Amygdala (tissue), 56 donors: ENCODE data around the gene ECEL1.
"Not testable (repeated sequence)": the region's sequence is repeated elsewhere in the genome, so short reads cannot be mapped to it uniquely, and the experiment has no call there.

Experiments used
- DNase-seq, 56 donors: peaks; one replicate each; lab custom pipeline; 2025; lab: John Stamatoyannopoulos, UW

The ECEL1 gene

GRCh38 chr2:232434563-232435374, 52.9 kb downstream of the ECEL1 start:
- DNase-seq: no peak

GRCh38 chr2:232434091-232434490, 53.5 kb downstream of the ECEL1 start:
- DNase-seq: no peak

- not testable (repeated sequence) for DNase-seq
Observed at GRCh38 chr2:232433622-232434021, 54.0 kb downstream of the ECEL1 start.

GRCh38 chr2:232432598-232433184, 54.9 kb downstream of the ECEL1 start:
- no peak for DNase-seq

GRCh38 chr2:232431705-232432590, 55.7 kb downstream of the ECEL1 start:
- no peak for DNase-seq
